BJ (cell line): ENCODE measurements around the gene HSPA4. TPM values are rescaled to one million over a fixed set of nuclear protein-coding genes. Genes with fewer than 3 reads are reported as not detected.

Experiments
- CTCF ChIA-PET: fragments of 350-600 bp; formaldehyde crosslinking; extraction: SDS; loops from one replicate; lab custom pipeline; 2021; ENCODE audit warnings: antibody characterized with exemption, inconsistent platforms; lab: Yijun Ruan, JAX
- POLR2A ChIA-PET: fragments of 300-600 bp; sonication (Branson Sonifier 250); formaldehyde crosslinking; extraction: SDS; loops from one replicate; lab custom pipeline; 2021; ENCODE audit warnings: antibody characterized with exemption; lab: Charles Lee
- DNase-seq: peaks from one replicate; pipeline ENCODE4 v3.0.0-alpha.2; 2011; ENCODE audit warnings: low read depth
- H3K27me3 ChIP-seq: 2 replicates; pipeline ENCODE4 v1.6.0; 2011; ENCODE audit warnings: low read length; ENCODE audit not compliant: control insufficient read depth, insufficient read depth
- H3K36me3 ChIP-seq: 2 replicates; pipeline ENCODE4 v1.5.1; 2011; ENCODE audit warnings: low read length; ENCODE audit not compliant: control insufficient read depth, insufficient read depth
- H3K4me3 ChIP-seq: 2 replicates; pipeline ENCODE4 v1.5.1; 2011; ENCODE audit warnings: low read depth, mild to moderate bottlenecking, control low read depth, low read length
- polyA plus RNA-seq: library from polyadenylated mRNA; depleted of rRNA; stranded (reverse); fragments of >200 nt; gene quantifications from 2 replicates; pipeline ENCODE4 v1.2.3, GENCODE V29; 2011
- TF ChIP-seq, protein P1 (sequence below): IDR thresholded peaks from 2 replicates; pipeline ENCODE4 v1.5.1; 2011; ENCODE audit warnings: low read depth, mild to moderate bottlenecking, control low read depth, inconsistent platforms, low read length, moderate library complexity; ENCODE audit not compliant: insufficient read depth

HSPA4 gene
- polyA plus RNA-seq, 1 experiment = 16.8 TPM

DNA sequence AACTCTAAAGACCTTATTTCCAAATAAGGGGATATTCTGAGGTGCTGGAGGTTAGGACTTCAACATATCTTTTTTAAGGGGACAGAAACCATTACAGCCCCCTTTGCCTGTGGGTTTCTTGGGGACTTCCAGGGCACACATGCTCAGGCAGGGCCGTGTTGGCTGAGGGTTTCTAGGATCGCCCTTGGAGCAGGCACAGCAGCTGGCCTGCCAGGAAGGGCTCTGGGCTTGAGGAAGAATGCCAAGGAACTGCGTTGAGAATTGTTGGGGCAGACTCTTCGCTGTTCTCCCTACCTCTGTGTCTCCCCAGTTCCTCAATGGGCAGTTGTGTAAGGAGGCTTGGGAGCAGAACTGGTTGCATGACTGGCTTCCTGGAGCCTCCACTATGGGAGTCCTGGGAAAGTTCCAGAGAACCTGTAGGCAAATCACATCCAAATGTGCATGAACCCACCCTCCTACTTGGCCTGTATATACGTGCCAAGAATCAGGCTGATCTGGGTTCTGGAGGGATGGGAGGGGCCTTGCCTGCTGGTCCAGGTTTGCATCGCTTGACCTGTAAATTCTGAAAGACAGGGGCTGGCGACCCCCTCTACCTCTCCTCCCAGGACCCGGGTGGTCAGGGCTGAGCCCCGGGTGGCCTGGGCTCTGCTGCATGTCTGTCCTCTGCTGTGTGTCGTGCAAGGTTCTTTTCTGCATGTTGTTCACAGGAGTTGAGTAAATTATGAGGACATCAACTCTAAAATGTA is 65.5 kb downstream of the HSPA4 start:
- Histone ChIP-seq H3K4me3 (no peak overlapping the region), H3K27me3 (peaks cover 7% of the 10 kb centered on the region), H3K36me3 (no peaks in the 10 kb centered on the region)
- DNase-seq = no peak
- ChIA-PET CTCF (interaction anchor here (1.7 kb wide), 1 partner anchor 171 kb away, joined by 5 read pairs; no protein-coding TSS in a partner anchor), POLR2A (no interaction called here)
- TF ChIP-seq, protein P1, sequence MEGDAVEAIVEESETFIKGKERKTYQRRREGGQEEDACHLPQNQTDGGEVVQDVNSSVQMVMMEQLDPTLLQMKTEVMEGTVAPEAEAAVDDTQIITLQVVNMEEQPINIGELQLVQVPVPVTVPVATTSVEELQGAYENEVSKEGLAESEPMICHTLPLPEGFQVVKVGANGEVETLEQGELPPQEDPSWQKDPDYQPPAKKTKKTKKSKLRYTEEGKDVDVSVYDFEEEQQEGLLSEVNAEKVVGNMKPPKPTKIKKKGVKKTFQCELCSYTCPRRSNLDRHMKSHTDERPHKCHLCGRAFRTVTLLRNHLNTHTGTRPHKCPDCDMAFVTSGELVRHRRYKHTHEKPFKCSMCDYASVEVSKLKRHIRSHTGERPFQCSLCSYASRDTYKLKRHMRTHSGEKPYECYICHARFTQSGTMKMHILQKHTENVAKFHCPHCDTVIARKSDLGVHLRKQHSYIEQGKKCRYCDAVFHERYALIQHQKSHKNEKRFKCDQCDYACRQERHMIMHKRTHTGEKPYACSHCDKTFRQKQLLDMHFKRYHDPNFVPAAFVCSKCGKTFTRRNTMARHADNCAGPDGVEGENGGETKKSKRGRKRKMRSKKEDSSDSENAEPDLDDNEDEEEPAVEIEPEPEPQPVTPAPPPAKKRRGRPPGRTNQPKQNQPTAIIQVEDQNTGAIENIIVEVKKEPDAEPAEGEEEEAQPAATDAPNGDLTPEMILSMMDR = no peak

DNA sequence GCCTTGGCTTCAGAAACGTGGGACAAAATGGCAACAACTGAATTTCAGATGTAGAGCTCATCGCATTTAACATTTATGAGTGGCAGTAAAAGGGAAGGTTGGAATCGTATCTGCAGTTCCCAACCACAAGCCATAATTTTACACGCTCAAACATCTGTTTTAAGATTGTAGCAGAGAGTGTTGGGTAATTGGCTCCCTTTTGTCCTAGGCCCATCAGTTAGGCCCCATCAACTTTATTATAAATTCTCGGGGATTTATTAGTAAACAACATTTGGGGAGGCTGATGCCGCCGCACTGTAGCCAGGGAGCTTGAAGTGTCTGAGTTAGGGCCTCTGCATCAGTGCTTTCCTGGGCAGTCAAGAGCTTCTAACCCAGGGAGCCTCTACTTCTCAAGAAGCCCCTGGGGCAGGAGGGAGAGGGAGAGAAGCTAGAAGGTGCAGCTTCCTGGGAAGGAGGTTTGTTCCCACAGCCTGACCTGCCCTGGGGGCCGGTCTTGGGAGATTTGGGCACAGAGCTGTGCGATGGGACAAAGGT is 66.2 kb downstream of the HSPA4 start:
- CTCF ChIA-PET = interaction anchor here (1.7 kb wide), 1 partner anchor 170 kb away, joined by 5 read pairs; no protein-coding TSS in a partner anchor
- peaks cover 7% of the 10 kb centered on the region for H3K27me3 ChIP-seq
- no peaks in the 10 kb centered on the region for H3K36me3 ChIP-seq
- TF ChIP-seq, protein P1 = no peak
- POLR2A ChIA-PET = interaction anchor here (0.6 kb wide), 1 partner anchor 160 kb away, joined by 7 read pairs; no protein-coding TSS in a partner anchor
- no peak overlapping the region for H3K4me3 ChIP-seq
- no peak for DNase-seq

DNA sequence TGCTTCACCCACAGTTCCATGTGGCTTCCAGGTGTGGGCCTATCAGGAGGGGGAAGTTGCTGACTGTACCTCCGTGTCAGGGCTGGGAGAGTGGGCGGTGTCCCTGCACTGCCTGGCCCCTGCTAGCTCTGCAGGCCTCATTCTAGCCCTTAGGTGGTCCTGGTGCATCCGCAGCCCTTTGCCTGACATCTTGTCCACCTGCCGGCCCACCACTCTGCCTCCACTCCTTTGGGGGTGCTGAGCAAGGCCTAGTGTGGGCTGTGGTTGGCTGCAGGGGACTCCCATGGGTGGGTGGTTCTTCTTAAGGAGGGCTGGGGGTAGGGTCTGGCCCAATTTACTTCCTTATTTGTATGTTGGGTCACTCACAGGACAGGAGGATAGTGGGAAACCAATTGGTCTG is 66.9 kb downstream of the HSPA4 start:
- ChIA-PET POLR2A (no interaction called here), CTCF (interaction anchor here (1.7 kb wide), 1 partner anchor 169 kb away, joined by 5 read pairs; no protein-coding TSS in a partner anchor)
- no peak for DNase-seq
- Histone ChIP-seq H3K27me3 (peaks cover 7% of the 10 kb centered on the region), H3K4me3 (no peak overlapping the region), H3K36me3 (no peaks in the 10 kb centered on the region)
- TF ChIP-seq, protein P1 = no peak

DNA sequence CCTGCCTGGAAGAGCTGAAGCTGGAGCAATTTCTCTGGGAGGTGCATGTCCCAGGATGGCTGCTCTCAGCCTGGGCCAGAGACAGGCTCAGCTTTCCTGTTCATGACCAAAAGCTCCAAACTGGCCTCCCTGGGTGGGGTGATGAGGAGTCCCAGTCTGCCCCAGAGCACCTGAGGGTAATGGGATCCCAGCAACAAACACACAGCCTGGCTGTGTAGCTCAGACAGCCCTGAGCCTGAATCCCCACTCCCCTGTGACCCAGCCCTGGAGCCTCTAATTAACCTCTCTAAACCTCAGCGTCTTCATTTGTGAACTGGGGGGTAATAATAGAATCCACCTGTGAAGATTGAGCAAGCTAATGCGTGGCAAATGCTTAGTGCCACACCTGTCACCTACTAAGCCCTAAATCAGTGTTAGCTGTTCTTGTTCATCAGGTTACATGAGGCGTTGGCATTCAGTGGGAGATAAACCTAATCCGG is 67.5 kb downstream of the HSPA4 start:
- Histone ChIP-seq H3K36me3 (no peaks in the 10 kb centered on the region), H3K4me3 (no peak overlapping the region), H3K27me3 (peaks cover 8% of the 10 kb centered on the region)
- ChIA-PET POLR2A (no interaction called here), CTCF (interaction anchor here (2.1 kb wide), 1 partner anchor 9 kb away, joined by 11 read pairs; no protein-coding TSS in a partner anchor)
- TF ChIP-seq, protein P1 = no peak
- no peak for DNase-seq

DNA sequence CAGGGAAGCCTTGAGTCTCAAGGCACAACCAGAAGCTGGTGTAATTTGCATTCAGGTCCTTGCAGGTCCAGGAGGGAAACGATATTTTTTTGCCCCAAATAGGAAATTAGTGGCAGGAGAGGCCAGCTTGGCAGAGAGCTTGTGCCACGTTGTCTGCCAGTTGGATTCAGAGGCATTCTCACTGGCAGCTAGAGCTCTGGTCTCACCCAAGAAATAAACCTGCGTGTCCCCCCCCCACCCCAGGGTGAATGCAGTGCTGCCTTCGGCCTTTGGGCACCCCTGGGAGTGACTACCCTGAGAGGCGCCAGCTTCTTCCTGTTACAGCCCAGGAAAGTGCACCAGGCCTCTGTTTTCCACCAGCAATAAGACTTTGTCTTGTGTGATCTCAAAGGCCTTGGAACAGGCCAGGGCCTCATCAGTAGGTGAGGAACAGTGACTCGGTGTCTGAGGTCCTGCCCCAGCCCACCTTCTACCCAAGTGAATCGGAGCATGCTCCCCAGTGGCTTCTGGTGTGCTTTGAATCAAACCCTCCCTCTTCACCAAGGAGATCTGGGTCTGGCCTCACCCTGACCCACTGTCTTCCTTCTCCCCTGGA is 68.4 kb downstream of the HSPA4 start:
- DNase-seq = no peak
- ChIA-PET POLR2A (no interaction called here), CTCF (interaction anchor here (1.2 to 2.1 kb wide), 2 partner anchors 9 to 14 kb away, joined by 3 to 11 read pairs; no protein-coding TSS in a partner anchor)
- H3K36me3 ChIP-seq = no peaks in the 10 kb centered on the region
- TF ChIP-seq, protein P1 = no peak
- H3K4me3 ChIP-seq = no peak overlapping the region
- H3K27me3 ChIP-seq = peaks cover 6% of the 10 kb centered on the region
